Measurements from ENCODE around the gene SPNS3. TPM values are rescaled to one million over a fixed set of nuclear protein-coding genes. Genes with fewer than 3 reads are reported as not detected.

The SPNS3 gene
- not detected in 2 replicates for total RNA-seq

GRCh38 chr17:4433515-4434031 is at the start of gene SPNS3:
Gene SPNS3 (plus strand): TSS chr17:4433940. CDS start chr17:4433968, 28 bp downstream.

GRCh38 chr17:4498461-4499397 is 65.0 kb downstream of the SPNS3 start, which contains the start of gene SPNS2:
Gene SPNS2 (plus strand): TSS chr17:4498881. CDS start chr17:4499048, 167 bp downstream.

Other genes starting within 250 kb of the SPNS3 start
- 49.3 and 49.9 TPM in 2 replicates for gene ANKFY1, start 170.0 kb upstream of the SPNS3 start, total RNA-seq
- gene UBE2G1, start 67.3 kb upstream of the SPNS3 start, total RNA-seq: 44.9 and 45.0 TPM in 2 replicates
- gene SPNS2, start 64.9 kb downstream of the SPNS3 start, total RNA-seq: 0.65 and 1.3 TPM in 2 replicates
- 36.4 and 48.7 TPM in 2 replicates for gene MYBBP1A, start 121.4 kb downstream of the SPNS3 start, total RNA-seq
- not detected in 2 replicates for gene GGT6, start 126.6 kb downstream of the SPNS3 start, total RNA-seq
- gene SMTNL2, start 150.6 kb downstream of the SPNS3 start, total RNA-seq: not detected in 2 replicates
- gene ALOX15, start 207.7 kb downstream of the SPNS3 start, total RNA-seq: not detected in 2 replicates

Measured in articular chondrocyte of knee joint (primary cell).